GM19238 (cell line): ENCODE measurements around the gene RBM12.
"Not testable (repeated sequence)": the region's sequence is repeated elsewhere in the genome, so short reads cannot be mapped to it uniquely, and the experiment has no call there.

ENCODE experiments used
- DNase-seq: peaks from one replicate; pipeline ENCODE4 v3.0.0; 2011; ENCODE audit warnings: low spot score; ENCODE audit not compliant: insufficient read length

The RBM12 gene, protein sequence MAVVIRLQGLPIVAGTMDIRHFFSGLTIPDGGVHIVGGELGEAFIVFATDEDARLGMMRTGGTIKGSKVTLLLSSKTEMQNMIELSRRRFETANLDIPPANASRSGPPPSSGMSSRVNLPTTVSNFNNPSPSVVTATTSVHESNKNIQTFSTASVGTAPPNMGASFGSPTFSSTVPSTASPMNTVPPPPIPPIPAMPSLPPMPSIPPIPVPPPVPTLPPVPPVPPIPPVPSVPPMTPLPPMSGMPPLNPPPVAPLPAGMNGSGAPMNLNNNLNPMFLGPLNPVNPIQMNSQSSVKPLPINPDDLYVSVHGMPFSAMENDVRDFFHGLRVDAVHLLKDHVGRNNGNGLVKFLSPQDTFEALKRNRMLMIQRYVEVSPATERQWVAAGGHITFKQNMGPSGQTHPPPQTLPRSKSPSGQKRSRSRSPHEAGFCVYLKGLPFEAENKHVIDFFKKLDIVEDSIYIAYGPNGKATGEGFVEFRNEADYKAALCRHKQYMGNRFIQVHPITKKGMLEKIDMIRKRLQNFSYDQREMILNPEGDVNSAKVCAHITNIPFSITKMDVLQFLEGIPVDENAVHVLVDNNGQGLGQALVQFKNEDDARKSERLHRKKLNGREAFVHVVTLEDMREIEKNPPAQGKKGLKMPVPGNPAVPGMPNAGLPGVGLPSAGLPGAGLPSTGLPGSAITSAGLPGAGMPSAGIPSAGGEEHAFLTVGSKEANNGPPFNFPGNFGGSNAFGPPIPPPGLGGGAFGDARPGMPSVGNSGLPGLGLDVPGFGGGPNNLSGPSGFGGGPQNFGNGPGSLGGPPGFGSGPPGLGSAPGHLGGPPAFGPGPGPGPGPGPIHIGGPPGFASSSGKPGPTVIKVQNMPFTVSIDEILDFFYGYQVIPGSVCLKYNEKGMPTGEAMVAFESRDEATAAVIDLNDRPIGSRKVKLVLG

GRCh38 chr20:35664466-35665206, at the start of gene RBM12, which contains the start of gene CPNE1:
Gene RBM12, minus strand, starts transcription at chr20:35664900. Its CDS starts 9,578 bp downstream, at chr20:35655322.
Gene CPNE1, minus strand, starts transcription at chr20:35664900. Its CDS starts 31,977 bp downstream, at chr20:35632923.
- DNase-seq = peak; percentile 96

DNA sequence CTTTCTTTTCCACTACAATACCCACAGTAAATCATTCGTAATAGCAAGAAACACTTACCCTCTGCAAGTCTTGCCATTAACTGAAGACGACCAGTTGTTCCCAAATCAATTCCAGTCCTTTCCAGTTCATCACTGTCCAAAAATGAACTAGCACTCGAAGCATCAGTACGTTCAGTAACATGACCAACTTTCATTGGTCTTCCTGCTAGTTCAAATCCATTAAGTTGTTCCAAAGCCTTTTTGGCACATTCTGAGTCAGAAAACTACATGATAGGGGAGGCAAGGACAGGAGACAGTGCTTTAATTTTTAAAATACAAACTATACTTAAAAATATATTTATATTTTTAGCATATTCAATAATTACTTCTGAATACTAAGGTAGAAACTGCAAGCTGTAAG, 49.4 kb upstream of the RBM12 start:
- DNase-seq = no peak

DNA sequence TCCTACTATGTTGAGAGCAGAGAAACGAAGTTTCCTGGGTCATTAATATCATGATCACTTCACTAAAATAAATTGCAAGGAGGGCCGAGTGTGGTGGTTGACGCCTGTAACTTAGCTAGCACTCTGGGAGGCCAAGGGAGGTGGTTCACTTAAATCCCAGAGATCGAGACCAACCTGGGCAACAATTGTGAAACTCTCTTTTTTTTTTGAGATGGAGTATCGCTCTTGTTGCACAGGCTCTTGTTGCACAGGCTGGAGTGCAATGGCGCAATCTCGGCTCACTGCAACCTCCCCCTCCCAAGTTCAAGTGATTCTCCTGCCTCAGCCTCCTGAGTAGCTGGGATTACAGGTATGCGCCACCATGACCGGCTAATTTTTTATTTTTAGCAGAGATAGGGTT, 48.4 kb upstream of the RBM12 start:
- not testable (repeated sequence) for DNase-seq

- DNase-seq = no peak
These were observed 47.0 kb upstream of the RBM12 start for GRCh38 chr20:35711588-35712209.

- DNase-seq = no peak
These were observed 46.3 kb upstream of the RBM12 start for GRCh38 chr20:35710884-35711587.

DNA sequence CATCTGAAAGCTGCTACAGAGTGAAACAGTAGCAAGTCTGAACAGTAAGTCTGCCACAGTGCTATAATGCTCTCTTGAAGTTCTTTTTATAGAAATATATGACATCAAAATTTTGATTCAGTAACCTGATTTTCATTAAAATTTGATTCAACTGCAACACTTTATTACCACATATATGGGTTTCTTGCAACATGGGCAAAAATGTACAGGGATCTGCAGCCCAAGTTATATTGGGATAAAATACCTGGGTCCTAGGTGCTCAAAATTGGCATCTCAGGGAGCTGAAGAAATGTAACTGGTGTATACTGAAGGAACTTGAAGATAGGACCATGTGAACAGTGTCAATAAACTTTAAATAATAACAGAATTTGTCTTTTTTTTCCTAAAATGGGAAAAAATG, 45.3 kb upstream of the RBM12 start:
- DNase-seq = no peak

DNA sequence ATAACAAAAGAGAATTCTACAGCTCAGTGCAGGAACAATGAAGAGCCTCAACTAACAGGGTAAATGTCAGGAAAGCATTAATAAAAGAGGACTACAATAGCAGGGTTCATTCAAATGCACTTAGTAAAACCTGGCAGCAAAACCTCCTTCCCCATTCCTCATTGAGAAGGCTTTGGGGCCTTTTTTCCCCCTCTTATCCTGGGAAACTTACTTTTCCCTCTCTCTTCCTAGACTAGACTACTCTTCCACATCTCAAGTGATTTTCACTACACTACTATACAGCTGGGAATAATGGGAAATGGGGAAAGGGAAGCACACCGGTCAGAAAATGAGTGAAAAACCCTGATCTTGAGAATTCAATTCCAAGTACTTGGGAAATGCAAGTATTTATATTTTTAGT, 44.6 kb upstream of the RBM12 start:
- DNase-seq = no peak

DNA sequence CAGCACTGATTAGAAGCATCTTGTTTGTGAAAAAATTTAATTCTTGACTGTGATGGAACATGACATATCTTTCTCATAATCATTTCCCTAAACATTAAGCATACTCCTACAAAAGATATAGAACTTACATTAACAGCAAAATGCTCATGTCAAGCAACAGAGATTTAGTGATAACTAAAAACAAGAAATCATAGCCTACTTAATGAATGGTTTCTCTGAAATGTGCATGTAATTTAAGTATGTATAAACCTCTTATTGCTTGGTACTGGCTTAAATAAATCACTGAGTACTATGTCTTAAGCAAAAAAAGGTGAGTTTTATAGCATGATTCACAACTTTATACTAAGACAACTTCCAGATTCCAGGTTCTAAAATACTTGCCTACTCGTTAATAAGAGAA, 43.8 kb upstream of the RBM12 start:
- no peak for DNase-seq

- not testable (repeated sequence) for DNase-seq
These were observed 42.2 kb upstream of the RBM12 start for GRCh38 chr20:35706591-35707529.

DNA sequence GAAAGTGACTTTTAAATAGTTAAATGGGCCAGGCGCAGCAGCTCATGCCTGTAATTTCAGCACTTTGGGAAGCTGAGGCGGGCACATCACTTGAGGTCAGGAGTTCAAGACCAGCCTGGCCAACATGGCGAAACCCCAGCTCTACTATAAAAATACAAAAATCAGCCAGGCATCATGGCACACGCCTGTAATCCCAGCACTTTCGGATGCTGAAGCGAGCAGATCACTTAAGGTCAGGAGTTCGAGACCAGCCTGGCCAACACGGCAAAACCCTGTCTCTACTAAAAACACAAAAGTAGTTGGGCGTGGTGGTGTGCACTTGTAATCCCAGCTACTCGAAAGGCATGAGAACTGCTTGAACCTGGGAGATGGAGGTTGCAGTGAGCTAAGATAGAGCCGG, 41.2 kb upstream of the RBM12 start:
- not testable (repeated sequence) for DNase-seq

GRCh38 chr20:35704514-35705261, 40.0 kb upstream of the RBM12 start:
- DNase-seq = no peak

GRCh38 chr20:35702824-35703695, 38.4 kb upstream of the RBM12 start:
- no peak for DNase-seq

- DNase-seq = no peak
These were observed 37.5 kb upstream of the RBM12 start for GRCh38 chr20:35702051-35702823.

DNA sequence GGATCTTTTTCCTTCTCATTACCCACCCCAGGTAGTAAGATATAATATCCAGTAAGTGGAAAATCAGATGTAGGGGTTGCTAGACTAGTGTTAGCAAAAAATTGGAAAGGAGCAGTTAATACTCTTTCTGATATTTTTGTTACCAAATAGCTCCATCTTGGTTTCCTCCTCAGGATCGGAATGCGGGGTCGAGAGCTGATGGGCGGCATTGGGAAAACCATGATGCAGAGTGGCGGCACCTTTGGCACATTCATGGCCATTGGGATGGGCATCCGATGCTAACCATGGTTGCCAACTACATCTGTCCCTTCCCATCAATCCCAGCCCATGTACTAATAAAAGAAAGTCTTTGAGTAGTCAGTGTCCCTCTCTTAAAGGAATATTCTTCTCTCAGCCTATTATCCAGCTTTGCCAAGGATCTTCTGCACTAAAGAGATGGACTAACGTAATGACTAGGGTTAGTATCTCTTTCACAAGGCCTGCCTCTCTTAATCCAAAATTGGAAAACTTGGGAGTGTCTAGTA, 36.0 kb upstream of the RBM12 start:
- no peak for DNase-seq

GRCh38 chr20:35699957-35700624, 35.4 kb upstream of the RBM12 start:
- DNase-seq = no peak
